MCF 10A (cell line): ENCODE results near the gene STAC3. TPM values are rescaled to one million over a fixed set of nuclear protein-coding genes. Genes with fewer than 3 reads are reported as not detected.

Source experiments
- BruUV-seq: library from RNA; stranded (reverse); fragments of 400-500 nt; replicated peaks from 2 replicates; lab custom pipeline; 2021; lab: Mats Ljungman, UMichigan
- CTCF ChIA-PET: fragments of 300-600 bp; sonication (Branson Sonifier 250); formaldehyde crosslinking; extraction: SDS; loops from one replicate; lab custom pipeline; 2021; ENCODE audit warnings: antibody characterized with exemption, inconsistent platforms; lab: Yijun Ruan, JAX
- POLR2A ChIA-PET: fragments of 300-600, 350-650 bp; sonication (Branson Sonifier 250); formaldehyde crosslinking; extraction: SDS; loops from one replicate; lab custom pipeline; 2020; ENCODE audit warnings: antibody characterized with exemption, inconsistent platforms; lab: Yijun Ruan, JAX
- DNase-seq: peaks from one replicate; pipeline ENCODE4 v3.0.0-alpha.2; 2018; ENCODE audit not compliant: unreplicated experiment
- H3K27ac Mint-ChIP-seq: one replicate; pipeline ENCODE4 v1.8.0; 2022; ENCODE audit warnings: mild to moderate bottlenecking, low read depth, mixed read lengths; ENCODE audit not compliant: unreplicated experiment
- H3K27me3 Mint-ChIP-seq: one replicate; pipeline ENCODE4 v1.8.0; 2022; ENCODE audit warnings: mixed read lengths; ENCODE audit not compliant: insufficient read depth, unreplicated experiment
- H3K36me3 Mint-ChIP-seq: one replicate; pipeline ENCODE4 v1.8.0; 2022; ENCODE audit warnings: mild to moderate bottlenecking, moderate library complexity, mixed read lengths; ENCODE audit not compliant: insufficient read depth, unreplicated experiment
- H3K4me1 Mint-ChIP-seq: one replicate; pipeline ENCODE4 v1.8.0; 2022; ENCODE audit warnings: mixed read lengths; ENCODE audit not compliant: insufficient read depth, unreplicated experiment
- H3K4me3 Mint-ChIP-seq: one replicate; pipeline ENCODE4 v1.8.0; 2022; ENCODE audit warnings: mild to moderate bottlenecking, moderate library complexity, mixed read lengths; ENCODE audit not compliant: unreplicated experiment
- H3K9me3 Mint-ChIP-seq: one replicate; pipeline ENCODE4 v1.8.0; 2022; ENCODE audit warnings: mixed read lengths; ENCODE audit not compliant: unreplicated experiment
- intact Hi-C: fragments of 100-400 bp; cut with micrococcal nuclease; formaldehyde crosslinking; loops from 2 replicates; pipeline ENCODE4 v1.14.1; 2022
- total RNA-seq: library from RNA; stranded (reverse); gene quantifications from 2 replicates; pipeline ENCODE4 v1.2.3, GENCODE V29; 2022
- TF ChIP-seq, protein P1 (sequence below): fragments of 200-600 bp; IDR thresholded peaks from one replicate; pipeline ENCODE4 v1.8.0; 2022; ENCODE audit warnings: antibody characterized with exemption, mild to moderate bottlenecking; ENCODE audit not compliant: unreplicated experiment

STAC3 gene
- total RNA-seq, 1 experiment from 2014 or later = 2.8 TPM

DNA sequence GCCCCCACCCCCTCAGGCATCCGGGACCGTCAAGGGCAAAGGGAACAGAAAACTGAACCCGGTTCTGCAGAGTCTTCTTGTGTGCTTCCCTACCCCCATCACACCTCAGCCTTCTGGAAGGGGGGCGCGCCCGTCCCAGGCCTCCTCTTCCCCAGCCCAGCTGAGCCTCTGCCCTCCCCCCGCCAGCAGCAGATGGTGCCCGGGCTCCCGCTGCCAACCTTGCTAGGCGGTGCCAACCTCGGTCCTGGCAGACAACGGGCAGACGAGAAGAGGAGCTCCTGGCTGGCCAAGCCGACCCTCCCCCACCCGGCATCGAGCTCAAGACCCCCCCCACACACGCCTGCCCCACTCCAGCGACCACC lies 8.7 kb downstream of the STAC3 start:
- Mint-ChIP-seq H3K36me3 (peaks cover 4% of the 10 kb centered on the region), H3K27ac (no peak overlapping the region), H3K27me3 (no peaks in the 10 kb centered on the region), H3K9me3 (no peaks in the 10 kb centered on the region), H3K4me3 (peak overlapping the region; percentile 67), H3K4me1 (peaks cover 47% of the 10 kb centered on the region)
- DNase-seq = no peak
- CTCF ChIA-PET = interaction anchor here (0.6 to 9.8 kb wide), 22 partner anchors 10 to 1561 kb away, joined by 3 to 188 read pairs (median 4); partner anchors contain the start of genes INHBE, NACA, NXPH4 and SHMT2
- TF ChIP-seq, protein P1, sequence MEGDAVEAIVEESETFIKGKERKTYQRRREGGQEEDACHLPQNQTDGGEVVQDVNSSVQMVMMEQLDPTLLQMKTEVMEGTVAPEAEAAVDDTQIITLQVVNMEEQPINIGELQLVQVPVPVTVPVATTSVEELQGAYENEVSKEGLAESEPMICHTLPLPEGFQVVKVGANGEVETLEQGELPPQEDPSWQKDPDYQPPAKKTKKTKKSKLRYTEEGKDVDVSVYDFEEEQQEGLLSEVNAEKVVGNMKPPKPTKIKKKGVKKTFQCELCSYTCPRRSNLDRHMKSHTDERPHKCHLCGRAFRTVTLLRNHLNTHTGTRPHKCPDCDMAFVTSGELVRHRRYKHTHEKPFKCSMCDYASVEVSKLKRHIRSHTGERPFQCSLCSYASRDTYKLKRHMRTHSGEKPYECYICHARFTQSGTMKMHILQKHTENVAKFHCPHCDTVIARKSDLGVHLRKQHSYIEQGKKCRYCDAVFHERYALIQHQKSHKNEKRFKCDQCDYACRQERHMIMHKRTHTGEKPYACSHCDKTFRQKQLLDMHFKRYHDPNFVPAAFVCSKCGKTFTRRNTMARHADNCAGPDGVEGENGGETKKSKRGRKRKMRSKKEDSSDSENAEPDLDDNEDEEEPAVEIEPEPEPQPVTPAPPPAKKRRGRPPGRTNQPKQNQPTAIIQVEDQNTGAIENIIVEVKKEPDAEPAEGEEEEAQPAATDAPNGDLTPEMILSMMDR = no peak
- POLR2A ChIA-PET = interaction anchor here (0.6 to 2.5 kb wide), 13 partner anchors 9 to 753 kb away, joined by 3 to 17 read pairs (median 3); partner anchors contain the start of genes SHMT2 and STAT6
- no TSS peak for BruUV-seq
- intact Hi-C loops = no loop called here

DNA sequence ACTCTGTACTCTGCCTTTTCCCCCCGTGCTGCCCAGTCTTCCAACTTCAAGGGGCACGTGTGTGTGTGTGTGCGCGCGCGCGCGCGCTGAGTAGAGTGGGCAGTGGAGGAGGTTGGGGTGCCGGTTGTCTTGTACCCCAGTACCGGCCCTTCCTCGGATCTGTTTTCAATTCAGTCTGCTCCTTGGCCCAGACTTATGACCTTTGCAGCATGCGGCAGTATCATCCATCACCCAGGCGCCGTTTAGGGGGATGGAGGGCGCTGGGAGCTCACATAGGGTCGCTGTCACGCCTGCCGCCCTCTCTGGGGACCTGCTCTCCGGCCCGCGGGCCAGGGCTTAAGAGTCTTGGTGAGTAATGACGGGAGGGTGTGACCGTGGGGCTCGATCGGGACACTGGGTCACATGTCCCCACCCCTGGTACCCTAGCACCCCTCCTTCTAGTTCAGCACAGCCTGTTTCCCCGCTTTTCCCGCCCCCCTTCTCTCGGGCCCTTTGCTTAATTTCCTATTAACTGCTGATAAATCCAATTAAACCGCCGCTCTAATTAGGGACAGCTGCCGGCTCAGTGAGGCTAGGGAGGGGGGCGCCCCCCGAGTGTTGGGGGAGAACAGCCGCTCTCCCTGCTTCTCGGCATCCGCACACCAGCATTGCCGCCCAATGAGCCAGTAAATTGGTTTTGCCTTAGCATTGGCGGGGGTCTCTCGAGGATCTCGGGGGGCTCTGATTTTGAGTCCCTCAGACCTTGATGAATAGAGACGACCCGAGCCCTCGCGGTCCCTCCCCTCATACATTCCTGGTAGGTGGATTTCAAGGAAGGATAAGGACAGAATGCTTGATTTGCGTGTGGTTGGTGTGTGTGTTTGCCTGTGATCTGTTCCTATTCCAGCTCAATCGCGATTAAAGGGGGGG lies 9.3 kb downstream of the STAC3 start:
- H3K9me3 Mint-ChIP-seq = no peaks in the 10 kb centered on the region
- no TSS peak for BruUV-seq
- H3K4me3 Mint-ChIP-seq = peak overlapping the region; percentile 67
- TF ChIP-seq, protein P1 = no peak
- no peak overlapping the region for H3K27ac Mint-ChIP-seq
- H3K27me3 Mint-ChIP-seq = no peaks in the 10 kb centered on the region
- POLR2A ChIA-PET = interaction anchor here (0.6 to 2.9 kb wide), 8 partner anchors 12 to 752 kb away, joined by 3 to 37 read pairs (median 4); partner anchors contain the start of genes SHMT2 and STAT6
- CTCF ChIA-PET = interaction anchor here (0.6 to 9.8 kb wide), 11 partner anchors 11 to 1562 kb away, joined by 3 to 188 read pairs (median 4); partner anchors contain the start of genes NACA, SHMT2 and ZBTB39
- intact Hi-C loops = no loop called here
- H3K4me1 Mint-ChIP-seq = peaks cover 53% of the 10 kb centered on the region
- DNase-seq = no peak
- H3K36me3 Mint-ChIP-seq = peaks cover 4% of the 10 kb centered on the region

DNA sequence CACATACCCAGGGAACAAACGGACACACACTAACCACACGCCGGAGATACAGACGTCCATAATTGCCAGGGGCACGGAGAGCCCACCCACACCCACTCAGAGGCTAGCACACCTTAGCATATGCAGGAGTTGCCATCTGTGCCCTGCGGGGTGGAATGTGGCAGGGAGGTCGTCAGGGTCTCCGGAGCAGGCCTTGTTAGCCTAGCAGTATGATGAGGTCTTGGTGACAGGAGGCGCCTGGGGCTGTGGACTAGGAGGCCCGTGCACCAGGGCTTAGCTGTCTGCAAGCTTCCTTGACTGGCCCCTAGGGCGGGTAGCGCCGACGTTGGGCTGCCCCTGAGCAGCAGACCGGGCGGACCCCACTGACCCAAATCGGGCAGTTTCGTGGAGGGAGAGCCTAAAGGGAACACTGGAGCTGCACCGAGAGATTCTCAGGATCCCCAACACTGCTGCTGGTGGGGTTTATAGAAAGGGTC lies 10.0 kb downstream of the STAC3 start:
- H3K9me3 Mint-ChIP-seq = no peaks in the 10 kb centered on the region
- intact Hi-C loops = no loop called here
- H3K27me3 Mint-ChIP-seq = no peaks in the 10 kb centered on the region
- peaks cover 56% of the 10 kb centered on the region for H3K4me1 Mint-ChIP-seq
- H3K4me3 Mint-ChIP-seq = peak overlapping the region; percentile 68
- H3K27ac Mint-ChIP-seq = no peak overlapping the region
- peaks cover 4% of the 10 kb centered on the region for H3K36me3 Mint-ChIP-seq
- TF ChIP-seq, protein P1 = no peak
- CTCF ChIA-PET = interaction anchor here (0.6 to 9.8 kb wide), 7 partner anchors 9 to 115 kb away, joined by 3 to 188 read pairs (median 5); partner anchors contain the start of gene SHMT2
- POLR2A ChIA-PET = interaction anchor here (0.6 to 2.9 kb wide), 5 partner anchors 11 to 490 kb away, joined by 3 to 37 read pairs (median 4); partner anchors contain the start of genes SHMT2 and STAT6
- no TSS peak for BruUV-seq
- DNase-seq = no peak
